Skeletal muscle satellite cell (primary cell): Measurements from ENCODE around the gene ZNF396.
A peak's percentile ranks its signal among the peaks of the same experiment; 100 is the strongest.

Source experiments
- H3K27me3 ChIP-seq: 2 replicates; pipeline ENCODE4 v1.7.0; 2013; ENCODE audit warnings: low read length; ENCODE audit not compliant: control insufficient read depth, insufficient read depth
- H3K36me3 ChIP-seq: 2 replicates; pipeline ENCODE4 v1.7.0; 2013; ENCODE audit warnings: mild to moderate bottlenecking, control low read depth, low read length; ENCODE audit not compliant: insufficient read depth
- H3K4me1 ChIP-seq: 2 replicates; pipeline ENCODE4 v1.7.0; 2013; ENCODE audit warnings: low read length; ENCODE audit not compliant: control insufficient read depth, insufficient read depth
- H3K4me2 ChIP-seq: 2 replicates; pipeline ENCODE4 v1.7.0; 2013; ENCODE audit warnings: mild to moderate bottlenecking, low read length
- H3K4me3 ChIP-seq: 2 replicates; pipeline ENCODE4 v1.7.0; 2013; ENCODE audit warnings: low read length
- H3K9ac ChIP-seq: 2 replicates; pipeline ENCODE4 v1.7.0; 2013; ENCODE audit warnings: mild to moderate bottlenecking, low read depth, low read length, moderate library complexity
- H3K9me3 ChIP-seq: replicated peaks from 2 replicates; pipeline ENCODE4 v1.7.0; 2013; ENCODE audit warnings: mild to moderate bottlenecking, control low read depth, low read length

The ZNF396 gene

DNA sequence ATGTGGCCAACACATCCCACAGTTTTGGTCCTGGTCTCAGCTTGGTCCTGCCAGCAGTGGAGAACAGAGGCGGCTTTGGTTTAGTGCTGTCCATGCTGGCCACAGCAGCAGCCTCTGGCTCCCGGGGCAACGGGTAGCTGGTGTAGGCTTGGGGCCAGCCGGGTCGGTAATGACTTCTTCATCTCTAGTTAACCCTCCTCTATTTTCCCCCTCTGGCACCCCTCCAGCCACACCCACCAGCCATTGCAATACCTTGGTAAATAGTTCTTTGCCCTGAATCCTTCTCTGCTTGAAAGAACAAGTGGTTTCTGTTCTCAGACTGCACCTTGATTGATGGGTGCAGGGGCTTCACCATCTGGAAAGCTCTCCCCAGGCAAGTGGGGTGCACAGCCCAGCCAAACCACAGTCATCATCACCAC is 31.7 kb upstream of the ZNF396 start:
- H3K4me2 ChIP-seq, result no peak overlapping the region
- H3K27me3 ChIP-seq, result no peaks in the 10 kb centered on the region
- peaks cover 10% of the 10 kb centered on the region for H3K4me1 ChIP-seq
- H3K4me3 ChIP-seq, result no peak overlapping the region
- H3K36me3 ChIP-seq, result no peaks in the 10 kb centered on the region
- no peaks in the 10 kb centered on the region for H3K9me3 ChIP-seq
- no peak overlapping the region for H3K9ac ChIP-seq

DNA sequence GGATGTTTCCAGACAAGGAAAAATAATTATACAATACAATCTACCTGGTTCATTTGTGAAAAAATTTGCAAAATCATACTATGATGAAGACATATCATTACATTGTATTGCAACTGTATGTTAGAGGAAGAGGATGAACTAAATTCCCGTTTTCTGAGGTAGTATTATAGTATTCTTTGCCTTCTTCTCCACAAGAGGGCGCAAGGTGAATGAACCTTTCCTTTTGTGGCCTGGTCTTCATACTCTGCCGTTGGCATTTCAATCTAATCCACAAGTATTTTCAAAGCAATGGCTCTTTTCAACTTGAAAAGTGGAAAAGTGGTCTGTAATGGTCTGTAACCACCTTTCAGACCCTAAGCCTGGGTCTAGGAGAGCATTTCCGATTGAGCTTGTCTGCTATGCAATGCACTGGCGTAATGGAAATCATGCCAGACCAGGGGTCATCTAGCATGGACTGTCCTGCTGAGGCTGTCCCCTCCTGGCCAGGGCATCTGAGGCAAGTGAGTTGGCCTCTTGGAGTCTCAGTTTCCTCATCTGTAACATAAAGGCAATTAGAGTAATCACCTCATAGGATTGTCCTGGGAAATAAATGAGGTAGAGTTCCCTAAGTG is 30.8 kb upstream of the ZNF396 start:
- H3K4me2 ChIP-seq, result no peak overlapping the region

DNA sequence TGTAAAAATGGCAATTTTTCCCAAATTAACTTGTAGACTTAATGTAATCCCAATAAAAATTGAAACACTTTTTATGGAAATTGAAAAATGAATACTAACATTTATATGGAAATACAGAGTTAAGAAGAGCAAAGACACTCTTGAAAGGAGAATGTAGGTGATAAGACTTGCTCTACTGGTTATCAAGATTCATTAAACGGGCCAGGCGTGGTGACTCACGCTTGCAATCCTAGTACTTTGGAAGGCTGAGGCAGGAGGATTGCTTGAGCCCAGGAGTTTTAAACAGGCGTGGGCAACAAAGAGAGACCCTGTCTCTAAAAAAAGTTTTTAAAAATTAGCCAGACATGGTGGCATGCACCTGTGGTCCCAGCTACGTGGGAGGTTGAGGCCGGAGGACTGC is 29.5 kb upstream of the ZNF396 start:
- Histone ChIP-seq H3K4me3 (no peak overlapping the region), H3K9me3 (no peaks in the 10 kb centered on the region), H3K36me3 (no peaks in the 10 kb centered on the region), H3K9ac (no peak overlapping the region), H3K27me3 (no peaks in the 10 kb centered on the region), H3K4me1 (peaks cover 10% of the 10 kb centered on the region), H3K4me2 (no peak overlapping the region)

More for the DNA sequence above, 30.8 kb upstream of the ZNF396 start:
- Histone ChIP-seq H3K9me3 (no peaks in the 10 kb centered on the region), H3K27me3 (no peaks in the 10 kb centered on the region), H3K4me1 (peaks cover 10% of the 10 kb centered on the region), H3K9ac (no peak overlapping the region), H3K36me3 (no peaks in the 10 kb centered on the region), H3K4me3 (no peak overlapping the region)

DNA sequence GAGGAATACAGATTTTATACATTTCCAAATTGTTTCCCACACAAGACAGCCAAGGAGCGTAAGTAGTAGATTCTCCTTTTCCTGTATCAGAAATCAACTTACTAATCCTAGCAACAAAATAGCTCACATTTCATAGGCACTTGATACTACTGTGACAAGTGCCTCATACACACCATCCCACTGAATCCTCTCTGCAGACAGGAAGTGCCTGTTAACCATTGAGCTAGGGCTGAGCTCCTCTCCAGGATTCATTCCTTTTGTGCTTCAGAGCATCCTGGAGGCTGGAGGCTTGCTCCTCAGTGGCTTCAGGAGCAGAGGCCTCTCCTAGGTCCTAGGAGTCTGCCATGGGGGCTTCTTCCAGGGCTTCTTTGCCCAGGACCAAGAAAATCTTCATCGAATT is 20.8 kb upstream of the ZNF396 start:
- Histone ChIP-seq H3K4me2 (no peak overlapping the region), H3K4me1 (no peaks in the 10 kb centered on the region), H3K36me3 (no peaks in the 10 kb centered on the region), H3K9me3 (no peaks in the 10 kb centered on the region), H3K9ac (no peak overlapping the region), H3K27me3 (no peaks in the 10 kb centered on the region), H3K4me3 (no peak overlapping the region)

DNA sequence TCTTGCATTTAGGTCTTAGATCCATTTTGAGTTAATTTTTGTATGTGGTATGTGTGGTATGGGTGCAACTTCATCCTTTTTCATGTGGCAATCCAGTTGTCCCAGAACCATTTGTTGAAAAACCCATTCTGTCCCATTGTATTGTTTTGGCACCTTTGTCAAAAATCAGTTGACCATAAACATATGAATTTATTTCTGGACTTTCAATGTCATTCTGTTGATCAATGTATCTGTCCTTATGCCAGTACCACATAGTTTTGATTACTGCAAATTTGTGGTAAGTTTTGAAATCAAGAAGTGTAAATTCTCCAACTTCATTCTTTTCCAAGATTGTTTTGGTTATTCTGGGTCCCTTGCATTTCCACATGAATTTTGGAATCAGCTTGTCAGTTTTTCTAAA is 16.6 kb upstream of the ZNF396 start:
- Histone ChIP-seq H3K27me3 (no peaks in the 10 kb centered on the region), H3K4me1 (peaks cover 10% of the 10 kb centered on the region), H3K4me3 (no peak overlapping the region), H3K36me3 (no peaks in the 10 kb centered on the region), H3K9ac (no peak overlapping the region), H3K9me3 (no peaks in the 10 kb centered on the region), H3K4me2 (no peak overlapping the region)

DNA sequence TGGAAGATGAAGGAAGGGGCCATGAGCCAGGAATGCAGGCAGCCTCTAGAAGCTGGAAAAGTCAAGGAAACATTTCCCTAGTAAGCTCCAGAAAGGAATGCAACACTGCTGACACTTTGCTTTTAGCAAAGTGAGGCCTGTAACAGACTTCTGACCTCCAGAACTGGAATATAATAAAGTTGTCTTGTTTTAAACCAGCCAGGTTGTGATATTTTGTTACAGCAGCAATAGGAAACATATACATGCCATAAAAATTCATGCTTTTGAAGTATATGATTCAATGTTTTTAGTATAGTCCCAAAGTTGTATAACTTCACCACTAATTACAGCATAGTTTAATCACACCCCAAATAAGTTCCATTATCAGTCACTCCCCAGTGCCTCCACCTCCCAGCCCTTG is 15.2 kb upstream of the ZNF396 start:
- Histone ChIP-seq H3K36me3 (no peaks in the 10 kb centered on the region), H3K4me1 (peaks cover 19% of the 10 kb centered on the region), H3K4me2 (no peak overlapping the region), H3K9ac (no peak overlapping the region), H3K4me3 (no peak overlapping the region), H3K9me3 (no peaks in the 10 kb centered on the region), H3K27me3 (no peaks in the 10 kb centered on the region)

DNA sequence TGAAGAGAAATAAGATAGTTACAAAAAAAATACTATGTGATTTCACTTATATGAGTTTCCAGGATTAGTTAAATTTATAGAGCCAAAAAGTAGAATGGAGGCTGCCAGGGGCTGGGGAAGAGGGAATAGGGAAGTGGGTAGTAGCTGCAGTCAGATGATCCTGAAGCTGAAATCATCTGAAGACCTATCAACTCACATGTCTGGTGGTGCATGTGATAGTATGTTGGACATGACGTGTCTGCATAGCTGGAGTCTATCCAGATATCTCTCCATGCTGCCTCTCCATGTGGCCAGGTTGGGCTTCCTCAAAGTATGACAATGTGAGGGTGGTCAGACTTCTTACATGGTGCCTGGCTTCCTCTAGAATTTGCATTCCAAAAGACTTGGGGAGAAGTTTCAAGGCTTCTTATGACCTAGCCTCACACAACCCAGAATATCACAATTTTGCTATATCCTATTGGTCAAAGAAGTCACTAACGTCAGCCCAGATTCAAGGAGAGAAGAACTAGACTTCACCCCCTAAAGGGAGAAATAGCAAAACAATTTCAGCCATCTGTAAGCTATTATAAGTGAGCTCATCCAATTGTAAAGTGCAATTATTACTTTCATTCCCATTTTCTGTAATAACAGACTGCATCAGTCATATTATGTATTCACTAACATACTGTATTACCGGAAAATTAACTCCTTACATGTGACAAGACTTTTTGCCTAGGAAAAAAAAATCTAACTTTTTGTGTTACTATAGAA is 14.0 kb upstream of the ZNF396 start:
- Histone ChIP-seq H3K4me3 (no peak overlapping the region), H3K9me3 (no peaks in the 10 kb centered on the region), H3K27me3 (no peaks in the 10 kb centered on the region), H3K4me2 (no peak overlapping the region), H3K36me3 (no peaks in the 10 kb centered on the region), H3K4me1 (peaks cover 27% of the 10 kb centered on the region), H3K9ac (no peak overlapping the region)

DNA sequence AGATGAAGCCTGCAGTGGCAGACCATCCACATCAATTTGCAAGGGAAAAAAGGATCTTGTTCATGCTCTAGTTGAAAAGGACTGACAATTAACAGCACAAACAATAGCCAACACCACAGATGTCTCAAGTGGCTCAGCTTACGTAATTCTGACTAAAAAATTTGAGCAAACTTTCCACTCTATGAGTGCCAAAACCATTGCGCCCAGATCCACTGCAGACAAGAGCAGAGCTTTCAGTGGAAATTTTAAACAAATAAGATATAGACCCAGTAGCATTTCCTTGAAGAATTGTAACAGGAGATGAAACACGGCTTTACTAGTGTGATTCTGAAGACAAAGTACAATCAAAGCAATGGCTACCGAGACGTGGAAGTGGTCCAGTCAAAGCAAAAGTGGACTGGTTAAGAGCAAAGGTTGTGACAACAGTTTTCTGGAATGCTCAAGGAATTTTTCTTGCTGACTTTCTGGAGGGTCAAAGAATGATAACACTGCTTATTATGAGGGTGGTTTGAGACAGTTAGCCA is 12.0 kb upstream of the ZNF396 start:
- peaks cover 27% of the 10 kb centered on the region for H3K4me1 ChIP-seq
- peak overlapping the region; percentile 48 for H3K4me3 ChIP-seq
- no peaks in the 10 kb centered on the region for H3K9me3 ChIP-seq
- no peak overlapping the region for H3K9ac ChIP-seq
- peak overlapping the region; percentile 76 for H3K4me2 ChIP-seq
- H3K27me3 ChIP-seq, result peaks cover 5% of the 10 kb centered on the region
- no peaks in the 10 kb centered on the region for H3K36me3 ChIP-seq

DNA sequence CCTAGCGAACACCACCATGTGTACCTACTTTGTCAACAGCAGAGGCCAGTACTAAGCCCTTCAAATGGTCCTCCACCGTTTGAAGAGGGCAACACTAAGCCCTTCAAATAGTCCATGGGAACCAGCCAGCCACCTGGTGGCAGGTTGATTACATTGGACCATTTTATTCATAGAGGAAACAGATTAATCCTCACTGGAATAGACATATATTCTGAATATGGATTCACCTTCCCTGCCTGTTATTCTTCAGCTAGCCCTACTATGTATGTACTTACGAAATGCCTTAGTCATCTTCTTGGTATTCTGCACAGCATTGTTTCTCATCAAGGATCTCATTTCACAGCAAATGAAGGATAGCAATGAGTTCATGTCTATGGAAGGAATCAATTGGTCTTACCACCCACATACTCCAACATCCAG is 10.0 kb upstream of the ZNF396 start:
- Histone ChIP-seq H3K9me3 (peaks cover 1% of the 10 kb centered on the region), H3K9ac (no peak overlapping the region), H3K27me3 (peaks cover 5% of the 10 kb centered on the region), H3K4me3 (no peak overlapping the region), H3K4me1 (peaks cover 27% of the 10 kb centered on the region), H3K36me3 (no peaks in the 10 kb centered on the region), H3K4me2 (peak overlapping the region; percentile 43)

DNA sequence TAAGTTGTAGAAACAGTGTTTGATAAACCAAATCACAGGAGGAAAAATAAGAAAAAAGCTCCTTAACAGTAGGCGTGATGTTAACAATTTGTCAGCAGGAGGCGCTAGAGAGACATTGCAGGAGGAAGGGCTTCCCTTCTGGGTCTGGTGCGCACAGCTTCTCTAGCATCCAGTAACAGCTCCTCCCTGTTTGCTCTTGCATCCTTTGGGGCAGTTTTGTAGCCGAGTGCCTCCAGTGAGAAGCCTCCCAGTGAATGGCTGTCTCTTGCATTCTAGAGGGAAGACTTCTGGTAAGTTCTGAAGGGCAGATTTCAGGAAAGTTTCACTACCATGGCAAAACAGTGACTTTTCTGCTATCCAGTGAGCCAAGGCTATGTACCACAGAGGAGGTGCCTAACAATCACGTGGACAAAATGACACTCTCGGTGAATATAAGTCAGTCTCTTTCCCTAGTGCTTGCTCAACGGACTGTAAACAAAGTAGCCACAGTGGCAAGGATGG is 9.5 kb upstream of the ZNF396 start:
- no peak overlapping the region for H3K9ac ChIP-seq
- peaks cover 5% of the 10 kb centered on the region for H3K27me3 ChIP-seq
- peaks cover 27% of the 10 kb centered on the region for H3K4me1 ChIP-seq
- H3K4me2 ChIP-seq, result peak overlapping the region; percentile 43
- peaks cover 3% of the 10 kb centered on the region for H3K9me3 ChIP-seq
- peak overlapping the region; percentile 6 for H3K4me3 ChIP-seq
- no peaks in the 10 kb centered on the region for H3K36me3 ChIP-seq

DNA sequence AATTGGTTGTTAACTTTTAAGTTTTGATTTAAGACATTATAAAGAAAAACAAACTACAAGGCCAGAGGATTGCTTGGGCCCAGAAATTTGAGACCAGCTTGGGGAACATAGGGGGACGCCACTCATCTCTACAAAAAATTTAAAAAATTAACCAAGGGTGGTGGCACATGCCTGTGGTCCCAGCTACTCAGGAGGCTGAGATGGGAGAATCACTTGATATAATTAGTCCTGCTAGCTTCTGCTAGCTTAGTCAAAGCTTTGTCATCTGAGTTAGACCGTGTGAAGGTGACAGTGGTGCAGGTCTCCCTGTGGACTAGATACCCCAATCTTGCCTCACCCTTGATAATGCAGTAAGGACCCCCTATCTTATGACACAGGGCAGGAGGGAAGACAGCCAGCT is 6.0 kb upstream of the ZNF396 start:
- Histone ChIP-seq H3K36me3 (no peaks in the 10 kb centered on the region), H3K4me3 (no peak overlapping the region), H3K4me2 (no peak overlapping the region), H3K9ac (no peak overlapping the region), H3K27me3 (peaks cover 8% of the 10 kb centered on the region), H3K4me1 (peaks cover 18% of the 10 kb centered on the region), H3K9me3 (peaks cover 3% of the 10 kb centered on the region)
